Measurements from ENCODE around the gene CHDH. TPM values are rescaled to one million over a fixed set of nuclear protein-coding genes. Genes with fewer than 3 reads are reported as not detected.

CHDH gene
- total RNA-seq, 4 donors from 2014 or later: 36.5 to 114 (median 53.7) TPM

- no peaks in the 10 kb centered on the region for H3K9me3 ChIP-seq
- no peak overlapping the region for H3K27ac ChIP-seq
- no peak overlapping the region for H3K4me3 ChIP-seq
- WGBS, 2 donors (ENCODE audit: low coverage in 1 of 2): 90 to 98% methylated on average over 5 to 7 of the region's 7 CpGs
- peaks cover 0 to 4% (median 0%) of the 10 kb centered on the region in 4 donors for H3K36me3 ChIP-seq
- no peak for DNase-seq
- in situ Hi-C loops (cut with MboI; ENCODE audit: low pct_ligation_motif_present in 1 of 4, low pct_unique_long_range_greater_than_20kb in 1 of 4, low sequenced_read_pairs in 3 of 4): no loop called here
- no peak for TF ChIP-seq POLR2AphosphoS5 (IDR thresholded peaks at IDR 0.05)
- TF ChIP-seq EP300 (IDR thresholded peaks at IDR 0.05; ENCODE audit: low read depth): no peak
- no peak for TF ChIP-seq CTCF (IDR thresholded peaks at IDR 0.05)
- no peak for TF ChIP-seq POLR2A (IDR thresholded peaks at IDR 0.05)
- H3K27me3 ChIP-seq: no peaks in the 10 kb centered on the region
- H3K4me1 ChIP-seq: no peaks in the 10 kb centered on the region
- intact Hi-C loops (cut with DNase I; ENCODE audit: low total_unique reads): no loop called here
Observed at GRCh38 chr3:53815651-53816050, 30.6 kb downstream of the CHDH start.

DNA sequence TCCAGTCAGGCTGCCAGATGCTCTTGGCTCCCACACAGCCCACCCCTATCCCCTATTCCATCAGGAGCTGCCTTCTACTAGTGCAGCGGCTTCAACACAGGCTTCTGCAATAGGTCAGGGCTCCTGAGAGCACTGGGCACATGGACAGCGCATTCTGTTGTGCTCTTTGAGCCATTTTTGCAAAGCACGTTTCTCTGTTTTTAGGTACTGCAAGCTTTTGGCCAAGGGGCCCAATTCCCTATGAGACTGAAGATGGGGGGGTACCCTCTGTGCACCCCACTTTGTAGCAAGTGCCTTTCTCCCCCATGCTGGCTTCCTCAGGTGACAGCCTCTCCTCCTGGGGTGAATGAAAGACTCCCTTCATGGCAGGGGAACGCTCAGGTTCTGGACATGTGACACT is 31.2 kb downstream of the CHDH start:
- Histone ChIP-seq H3K4me1 (no peaks in the 10 kb centered on the region), H3K27ac (no peak overlapping the region), H3K27me3 (no peaks in the 10 kb centered on the region), H3K9me3 (no peaks in the 10 kb centered on the region), H3K36me3 (peaks cover 0 to 4% (median 0%) of the 10 kb centered on the region in 4 donors), H3K4me3 (no peak overlapping the region)
- intact Hi-C loops (cut with DNase I; ENCODE audit: low total_unique reads): no loop called here
- in situ Hi-C loops (cut with MboI; ENCODE audit: low pct_ligation_motif_present in 1 of 4, low pct_unique_long_range_greater_than_20kb in 1 of 4, low sequenced_read_pairs in 3 of 4): no loop called here
- WGBS, 2 donors (ENCODE audit: low coverage in 1 of 2): 90 to 93% methylated on average over 2 to 4 of the region's 4 CpGs
- no peak for TF ChIP-seq POLR2A (IDR thresholded peaks at IDR 0.05)
- TF ChIP-seq CTCF (IDR thresholded peaks at IDR 0.05): no peak
- TF ChIP-seq POLR2AphosphoS5 (IDR thresholded peaks at IDR 0.05): no peak
- TF ChIP-seq EP300 (IDR thresholded peaks at IDR 0.05; ENCODE audit: low read depth): no peak
- DNase-seq: no peak

DNA sequence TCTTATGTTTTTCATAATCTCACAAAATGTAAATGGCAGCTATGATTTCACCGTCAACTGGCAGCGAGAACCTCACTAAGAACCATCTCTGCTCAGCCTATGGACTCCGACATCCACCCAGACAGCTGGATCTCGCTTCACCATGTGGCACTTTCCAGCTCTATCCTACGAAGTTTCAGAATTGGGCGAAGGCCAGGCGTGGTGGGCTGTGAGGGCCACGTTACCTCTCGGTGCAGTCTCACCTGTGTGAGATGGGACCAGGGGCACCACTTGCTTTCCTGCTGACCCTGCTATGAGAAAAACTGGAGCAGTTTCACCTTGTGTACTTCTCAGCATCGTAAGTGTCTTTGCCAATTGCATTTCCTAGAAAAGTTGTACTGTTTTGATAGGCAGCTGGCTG is 32.3 kb downstream of the CHDH start:
- intact Hi-C loops (cut with DNase I; ENCODE audit: low total_unique reads): loop anchor here (5.0 kb wide), 1 partner anchor 1867 kb away; no protein-coding TSS in a partner anchor
- no peak for DNase-seq
- WGBS, 2 donors (ENCODE audit: low coverage in 1 of 2): 85% methylated on average over 10 of the region's 10 CpGs; no CpG with 5 or more reads in 1 of the 2 donors

DNA sequence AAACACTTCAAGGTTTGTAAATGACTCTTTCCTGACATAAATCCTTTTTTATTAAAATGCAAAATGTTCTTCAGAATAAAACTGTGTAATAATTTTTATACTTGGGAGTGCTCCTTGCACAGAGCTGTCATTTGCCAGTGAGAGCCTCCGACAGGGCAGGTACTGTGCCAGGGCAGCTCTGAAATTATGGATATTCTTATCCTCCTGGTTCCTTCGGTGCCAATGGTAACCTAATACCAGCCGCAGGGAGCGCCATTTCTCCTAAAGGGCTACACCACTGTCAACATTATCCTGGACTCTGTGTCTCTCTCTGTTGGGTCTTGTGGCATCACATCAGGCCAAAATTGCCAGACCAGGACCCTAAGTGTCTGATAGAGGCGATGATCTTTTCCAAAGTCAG is 33.0 kb downstream of the CHDH start:
- TF ChIP-seq POLR2AphosphoS5 (IDR thresholded peaks at IDR 0.05): no peak
- TF ChIP-seq EP300 (IDR thresholded peaks at IDR 0.05; ENCODE audit: low read depth): no peak
- TF ChIP-seq POLR2A (IDR thresholded peaks at IDR 0.05): no peak
- TF ChIP-seq CTCF (IDR thresholded peaks at IDR 0.05): no peak
- H3K27ac ChIP-seq: no peak overlapping the region
- no peaks in the 10 kb centered on the region for H3K36me3 ChIP-seq
- no peak overlapping the region for H3K4me3 ChIP-seq
- 95 to 100% methylated on average over 1 to 5 of the region's 5 CpGs for WGBS, 2 donors (ENCODE audit: low coverage in 1 of 2)
- H3K9me3 ChIP-seq: no peaks in the 10 kb centered on the region
- no peaks in the 10 kb centered on the region for H3K27me3 ChIP-seq
- H3K4me1 ChIP-seq: no peaks in the 10 kb centered on the region
- in situ Hi-C loops (cut with MboI; ENCODE audit: low pct_ligation_motif_present in 1 of 4, low pct_unique_long_range_greater_than_20kb in 1 of 4, low sequenced_read_pairs in 3 of 4) (no loop called here), intact Hi-C loops (cut with DNase I; ENCODE audit: low total_unique reads) (loop anchor here (5.0 kb wide), 1 partner anchor 1866 kb away; no protein-coding TSS in a partner anchor)
- no peak for DNase-seq

More for the DNA sequence above, 32.3 kb downstream of the CHDH start:
- no peaks in the 10 kb centered on the region for H3K27me3 ChIP-seq
- no peak overlapping the region for H3K4me3 ChIP-seq
- H3K9me3 ChIP-seq: no peaks in the 10 kb centered on the region
- TF ChIP-seq POLR2AphosphoS5 (IDR thresholded peaks at IDR 0.05) (no peak), CTCF (IDR thresholded peaks at IDR 0.05) (no peak), POLR2A (IDR thresholded peaks at IDR 0.05) (no peak), EP300 (IDR thresholded peaks at IDR 0.05; ENCODE audit: low read depth) (no peak)
- H3K4me1 ChIP-seq: no peaks in the 10 kb centered on the region
- in situ Hi-C loops (cut with MboI; ENCODE audit: low pct_ligation_motif_present in 1 of 4, low pct_unique_long_range_greater_than_20kb in 1 of 4, low sequenced_read_pairs in 3 of 4): no loop called here
- H3K27ac ChIP-seq: no peak overlapping the region
- H3K36me3 ChIP-seq: no peaks in the 10 kb centered on the region
